ENCODE results near the gene AMHR2. TPM values are rescaled to one million over a fixed set of nuclear protein-coding genes. Genes with fewer than 3 reads are reported as not detected.
A peak's percentile ranks its signal among the peaks of the same experiment; 100 is the strongest.

AMHR2 gene
- total RNA-seq, 1 donor from 2014 or later, result 0.09 TPM

DNA sequence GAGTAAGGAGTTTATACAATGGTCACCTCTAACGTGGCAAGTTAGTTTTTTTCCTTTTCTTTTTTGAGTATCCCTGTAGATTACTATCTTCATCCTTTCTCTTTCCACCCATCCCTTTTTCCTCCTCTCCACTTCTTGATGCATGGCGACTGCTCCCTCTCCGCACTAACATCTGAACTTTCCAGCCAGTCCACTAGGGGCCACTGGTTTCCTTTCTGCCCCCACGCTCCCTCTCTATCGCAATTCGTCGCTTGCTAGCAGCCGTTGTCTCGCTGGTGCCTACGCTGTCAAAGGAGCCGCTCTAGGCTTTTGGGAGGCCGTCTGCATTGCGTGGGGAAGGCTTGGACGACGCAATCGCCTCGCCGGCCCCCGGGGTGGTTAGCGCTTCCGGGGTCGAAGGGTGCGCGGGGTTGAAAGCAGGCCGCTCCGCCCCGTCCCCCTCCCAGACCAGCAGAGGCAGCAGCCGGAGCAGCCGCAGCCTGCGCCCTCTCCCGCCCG is 28.1 kb downstream of the AMHR2 start, which contains the start of gene PCBP2:
TSS of gene PCBP2 (plus strand) at position 442 of the 498 bp plus-strand sequence. CDS start 2,699 bp downstream, outside the sequence.
- peaks cover 50% of the 10 kb centered on the region for H3K36me3 Mint-ChIP-seq (ENCODE audit: low read depth)
- DNase-seq, result peak; percentile 99
- peak within 1 kb of the TSS; percentile 99 for H3K4me3 Mint-ChIP-seq
- no peaks in the 10 kb centered on the region for H3K27me3 Mint-ChIP-seq
- intact Hi-C loops (cut with micrococcal nuclease), result loop anchor here (1.0 to 5.0 kb wide), 6 partner anchors 10 to 444 kb away; partner anchors contain the start of genes EIF4B, PFDN5, PRR13 and TARBP2
- H3K27ac Mint-ChIP-seq, result peak within 1 kb of the TSS; percentile 100
- H3K9me3 Mint-ChIP-seq, result no peaks in the 10 kb centered on the region
- H3K4me1 Mint-ChIP-seq, result peaks cover 36% of the 10 kb centered on the region

DNA sequence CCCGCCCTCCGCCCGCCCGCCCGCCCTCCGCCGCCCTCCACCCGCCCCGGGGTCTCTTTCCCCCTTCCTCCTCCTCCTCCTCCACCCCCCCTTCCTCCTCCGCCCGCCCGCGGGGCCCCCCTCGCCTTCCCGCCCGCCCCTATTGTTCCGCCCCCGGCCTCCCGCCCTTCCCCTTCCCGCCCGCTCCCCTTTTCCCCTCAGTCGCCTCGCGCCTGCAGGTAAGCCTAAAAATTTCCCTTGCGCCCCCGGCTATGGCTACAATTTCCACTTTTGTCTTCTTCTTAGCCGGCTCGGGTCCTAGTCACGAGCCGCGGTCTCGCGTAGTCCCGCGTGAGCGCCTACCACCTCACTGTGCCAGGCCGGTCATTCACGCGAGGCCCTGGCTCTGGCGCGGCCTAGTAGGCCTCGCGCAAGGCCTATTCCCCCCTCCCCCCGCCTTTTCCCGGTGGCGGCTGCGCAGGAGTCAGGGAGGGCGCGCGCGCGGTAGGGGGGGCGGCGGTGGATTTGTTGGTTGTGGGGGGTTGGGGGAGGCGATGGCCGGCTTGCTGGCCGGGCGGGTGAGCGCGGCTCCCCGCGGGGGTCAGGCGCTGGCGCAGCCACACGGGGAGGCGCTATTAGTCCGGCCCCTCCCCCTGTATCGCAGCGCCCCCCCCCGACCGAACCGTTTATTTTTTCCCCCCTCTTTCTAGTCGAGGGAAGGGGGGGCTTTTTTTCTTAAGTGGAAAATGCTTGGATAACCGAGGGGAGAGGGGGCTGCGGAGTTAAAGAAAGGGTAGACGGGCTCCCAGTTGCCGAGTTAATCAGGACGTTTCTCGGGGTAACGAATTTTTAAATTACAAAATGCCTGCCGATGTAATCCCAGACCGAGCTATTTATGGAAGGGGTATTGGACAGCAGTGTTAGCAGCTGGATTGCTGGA is 28.8 kb downstream of the AMHR2 start:
- peak overlapping the region; percentile 100 for H3K27ac Mint-ChIP-seq

GRCh38 chr12:53453953-53454640 is 30.4 kb downstream of the AMHR2 start:
- intact Hi-C loops (cut with micrococcal nuclease), result loop anchor here (2.0 to 5.0 kb wide), 3 partner anchors 47 to 447 kb away; partner anchors contain the start of genes EIF4B and TARBP2
- peak overlapping the region; percentile 69 for H3K27ac Mint-ChIP-seq
- no peaks in the 10 kb centered on the region for H3K27me3 Mint-ChIP-seq
- H3K9me3 Mint-ChIP-seq, result no peaks in the 10 kb centered on the region
- H3K36me3 Mint-ChIP-seq (ENCODE audit: low read depth), result peaks cover 56% of the 10 kb centered on the region
- peak overlapping the region; percentile 99 for H3K4me3 Mint-ChIP-seq
- DNase-seq, result no peak
- H3K4me1 Mint-ChIP-seq, result peaks cover 35% of the 10 kb centered on the region

More for the DNA sequence above, 28.8 kb downstream of the AMHR2 start:
- no peaks in the 10 kb centered on the region for H3K27me3 Mint-ChIP-seq
- H3K4me1 Mint-ChIP-seq, result peaks cover 36% of the 10 kb centered on the region
- peak overlapping the region; percentile 99 for H3K4me3 Mint-ChIP-seq
- peak; percentile 92 for DNase-seq
- H3K36me3 Mint-ChIP-seq (ENCODE audit: low read depth), result peaks cover 53% of the 10 kb centered on the region
- H3K9me3 Mint-ChIP-seq, result no peaks in the 10 kb centered on the region
- intact Hi-C loops (cut with micrococcal nuclease), result loop anchor here (1.0 to 5.0 kb wide), 4 partner anchors 48 to 445 kb away; partner anchors contain the start of genes EIF4B, PFDN5 and TARBP2

DNA sequence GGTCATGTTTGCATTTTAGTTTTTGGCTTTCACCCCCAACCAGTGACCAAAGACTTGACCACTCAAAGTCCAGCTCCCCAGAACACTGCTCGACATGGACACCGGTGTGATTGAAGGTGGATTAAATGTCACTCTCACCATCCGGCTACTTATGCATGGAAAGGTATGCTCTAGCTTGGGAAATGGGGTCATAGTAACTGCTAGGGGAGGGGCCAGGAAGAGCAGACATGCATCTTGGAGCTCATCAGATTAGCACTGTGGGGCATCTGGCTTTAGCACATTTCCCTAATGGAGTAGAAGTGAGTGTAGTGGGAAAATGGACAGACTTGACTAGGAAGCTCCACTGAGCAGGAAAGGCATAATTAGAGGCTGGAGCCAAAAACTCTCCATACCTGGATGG is 31.1 kb downstream of the AMHR2 start:
- no peaks in the 10 kb centered on the region for H3K27me3 Mint-ChIP-seq
- intact Hi-C loops (cut with micrococcal nuclease), result loop anchor here (5.0 kb wide), 2 partner anchors 237 to 447 kb away; partner anchors contain the start of gene EIF4B
- peaks cover 37% of the 10 kb centered on the region for H3K4me1 Mint-ChIP-seq
- DNase-seq, result no peak
- peaks cover 59% of the 10 kb centered on the region for H3K36me3 Mint-ChIP-seq (ENCODE audit: low read depth)
- peak overlapping the region; percentile 69 for H3K27ac Mint-ChIP-seq
- H3K4me3 Mint-ChIP-seq, result peak overlapping the region; percentile 99
- H3K9me3 Mint-ChIP-seq, result no peaks in the 10 kb centered on the region

- no peak for DNase-seq
- Mint-ChIP-seq H3K9me3 (no peaks in the 10 kb centered on the region), H3K27ac (no peak overlapping the region), H3K4me1 (peaks cover 44% of the 10 kb centered on the region), H3K36me3 (ENCODE audit: low read depth) (peaks cover 79% of the 10 kb centered on the region), H3K4me3 (no peak overlapping the region), H3K27me3 (no peaks in the 10 kb centered on the region)
- intact Hi-C loops (cut with micrococcal nuclease), result no loop called here
Observed at GRCh38 chr12:53456654-53457366, 33.2 kb downstream of the AMHR2 start.

GRCh38 chr12:53459097-53459496 is 35.4 kb downstream of the AMHR2 start:
- Mint-ChIP-seq H3K36me3 (ENCODE audit: low read depth) (peaks cover 84% of the 10 kb centered on the region), H3K9me3 (no peaks in the 10 kb centered on the region), H3K27me3 (no peaks in the 10 kb centered on the region), H3K27ac (no peak overlapping the region), H3K4me1 (peaks cover 39% of the 10 kb centered on the region), H3K4me3 (no peak overlapping the region)
- DNase-seq, result no peak
- intact Hi-C loops (cut with micrococcal nuclease), result loop anchor here (2.0 kb wide), 1 partner anchor 14 kb away; no protein-coding TSS in a partner anchor

DNA sequence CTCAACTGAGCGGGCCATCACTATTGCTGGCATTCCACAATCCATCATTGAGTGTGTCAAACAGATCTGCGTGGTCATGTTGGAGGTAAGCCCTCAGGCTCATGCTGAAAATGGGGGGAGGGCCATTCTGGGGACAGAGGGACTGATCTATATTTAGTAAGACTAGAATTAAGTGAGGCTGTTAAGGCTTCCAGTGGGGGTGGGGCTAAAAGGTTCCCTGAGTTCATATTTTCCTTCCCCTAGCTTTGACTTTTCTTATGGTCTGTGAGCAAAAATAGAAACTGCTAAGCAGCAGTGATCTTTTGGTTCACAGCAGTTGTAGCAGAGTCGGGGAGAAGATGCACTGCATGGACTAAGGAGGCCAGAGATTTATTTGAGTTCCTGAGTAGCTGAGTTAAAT is 37.4 kb downstream of the AMHR2 start:
- no peak for DNase-seq
- Mint-ChIP-seq H3K4me3 (no peak overlapping the region), H3K4me1 (peaks cover 30% of the 10 kb centered on the region), H3K36me3 (ENCODE audit: low read depth) (peaks cover 83% of the 10 kb centered on the region), H3K27ac (no peak overlapping the region), H3K9me3 (no peaks in the 10 kb centered on the region), H3K27me3 (no peaks in the 10 kb centered on the region)
- intact Hi-C loops (cut with micrococcal nuclease), result no loop called here

- intact Hi-C loops (cut with micrococcal nuclease), result no loop called here
- no peaks in the 10 kb centered on the region for H3K9me3 Mint-ChIP-seq
- H3K4me1 Mint-ChIP-seq, result peaks cover 30% of the 10 kb centered on the region
- H3K27me3 Mint-ChIP-seq, result no peaks in the 10 kb centered on the region
- H3K27ac Mint-ChIP-seq, result no peak overlapping the region
- no peak for DNase-seq
- no peak overlapping the region for H3K4me3 Mint-ChIP-seq
- peaks cover 84% of the 10 kb centered on the region for H3K36me3 Mint-ChIP-seq (ENCODE audit: low read depth)
Observed at GRCh38 chr12:53461591-53461990, 37.9 kb downstream of the AMHR2 start.

DNA sequence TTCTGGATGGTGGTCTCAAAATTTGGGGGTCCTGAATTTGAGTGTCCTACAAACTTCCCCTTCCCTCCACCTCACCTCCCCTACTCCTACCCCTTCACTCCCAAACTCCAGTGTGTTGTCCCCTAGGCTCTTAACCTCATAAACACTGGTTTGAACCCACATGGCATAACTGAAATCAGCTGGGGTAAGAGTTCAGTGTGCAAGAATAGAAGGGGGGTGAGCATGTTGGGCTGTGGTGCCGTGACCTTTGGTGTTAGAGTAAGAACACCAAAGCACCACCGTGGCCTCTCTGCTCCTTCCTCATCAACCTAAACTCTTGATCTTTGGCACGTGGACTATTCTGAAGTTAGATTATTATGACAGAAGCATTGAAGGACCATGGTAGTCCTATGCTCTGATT is 39.3 kb downstream of the AMHR2 start:
- peaks cover 92% of the 10 kb centered on the region for H3K36me3 Mint-ChIP-seq (ENCODE audit: low read depth)
- DNase-seq, result no peak
- H3K4me3 Mint-ChIP-seq, result no peak overlapping the region
- no peaks in the 10 kb centered on the region for H3K27me3 Mint-ChIP-seq
- peaks cover 30% of the 10 kb centered on the region for H3K4me1 Mint-ChIP-seq
- H3K9me3 Mint-ChIP-seq, result no peaks in the 10 kb centered on the region
- intact Hi-C loops (cut with micrococcal nuclease), result no loop called here
- H3K27ac Mint-ChIP-seq, result no peak overlapping the region

DNA sequence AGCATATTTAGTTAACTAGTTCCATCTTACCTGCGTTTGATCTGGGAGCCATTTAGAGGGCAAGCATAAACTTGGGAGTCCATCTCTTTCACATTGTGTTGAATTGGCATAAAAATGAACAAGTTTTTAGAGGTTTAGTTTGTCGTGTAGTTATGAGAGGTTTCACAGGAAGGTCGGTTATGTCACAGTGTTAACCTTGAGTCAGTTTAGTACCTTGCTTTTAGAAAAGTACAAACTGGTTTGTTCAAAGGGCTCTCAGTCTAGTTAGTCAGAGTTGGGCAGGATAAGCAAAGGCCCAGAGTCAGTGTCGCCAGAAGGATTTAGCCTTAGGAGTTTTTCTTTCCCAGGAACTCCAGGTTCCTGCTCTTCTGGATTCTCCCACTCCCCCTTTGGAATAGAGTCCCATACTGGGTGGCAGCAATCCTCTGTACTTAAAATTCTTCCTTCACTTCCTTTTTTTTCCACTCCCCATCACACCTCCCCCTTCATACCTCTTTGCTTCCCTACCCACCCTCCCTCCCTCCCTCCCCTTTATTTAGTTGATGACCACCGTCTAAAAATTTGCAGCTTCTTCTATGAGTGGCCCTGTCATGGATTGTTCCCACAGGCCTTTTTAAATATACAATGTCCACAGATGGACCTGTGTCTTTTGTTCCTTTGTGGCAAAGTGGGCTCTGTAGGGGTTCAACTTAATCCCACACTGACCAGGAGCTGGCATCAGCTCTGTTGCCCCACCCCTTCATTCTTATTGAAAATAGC is 40.3 kb downstream of the AMHR2 start:
- DNase-seq, result no peak
- Mint-ChIP-seq H3K4me1 (peaks cover 30% of the 10 kb centered on the region), H3K9me3 (no peaks in the 10 kb centered on the region), H3K36me3 (ENCODE audit: low read depth) (peaks cover 93% of the 10 kb centered on the region), H3K4me3 (no peak overlapping the region), H3K27me3 (no peaks in the 10 kb centered on the region), H3K27ac (no peak overlapping the region)
- intact Hi-C loops (cut with micrococcal nuclease), result no loop called here

DNA sequence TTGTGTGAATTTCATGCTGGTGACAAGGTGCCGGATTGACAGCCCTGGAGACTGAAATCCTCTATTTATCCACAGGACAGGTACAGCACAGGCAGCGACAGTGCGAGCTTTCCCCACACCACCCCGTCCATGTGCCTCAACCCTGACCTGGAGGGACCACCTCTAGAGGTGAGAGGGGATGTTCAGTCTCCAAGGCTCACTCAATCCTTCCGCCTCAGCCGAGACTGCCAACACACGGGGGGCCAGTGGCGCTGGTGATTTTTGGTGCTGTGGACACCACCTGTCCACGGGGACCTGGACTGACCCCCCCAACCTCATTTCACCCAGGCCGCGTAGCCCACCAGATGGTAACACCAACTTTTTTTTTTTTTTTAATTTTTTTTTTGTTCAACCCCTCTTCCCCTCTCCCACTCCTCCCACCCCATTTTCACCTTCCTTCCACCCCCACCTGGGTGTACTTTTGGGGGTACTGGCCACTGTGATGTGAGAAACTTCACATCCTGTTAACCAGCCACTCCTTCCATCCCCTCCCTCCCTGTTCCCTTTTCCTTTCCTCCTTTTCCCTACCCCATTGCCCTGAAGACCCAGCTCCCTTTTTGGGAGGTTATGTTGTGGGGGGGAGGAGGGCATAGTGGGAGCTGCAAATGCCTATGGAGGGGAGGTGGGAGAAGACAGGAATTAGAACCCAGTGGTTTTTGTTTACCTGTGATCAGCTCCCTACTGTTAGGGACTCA is 41.2 kb downstream of the AMHR2 start:
- Mint-ChIP-seq H3K36me3 (ENCODE audit: low read depth) (peaks cover 89% of the 10 kb centered on the region), H3K4me1 (peaks cover 25% of the 10 kb centered on the region), H3K27me3 (no peaks in the 10 kb centered on the region), H3K27ac (no peak overlapping the region), H3K9me3 (no peaks in the 10 kb centered on the region), H3K4me3 (no peak overlapping the region)
- intact Hi-C loops (cut with micrococcal nuclease), result no loop called here
- DNase-seq, result no peak

DNA sequence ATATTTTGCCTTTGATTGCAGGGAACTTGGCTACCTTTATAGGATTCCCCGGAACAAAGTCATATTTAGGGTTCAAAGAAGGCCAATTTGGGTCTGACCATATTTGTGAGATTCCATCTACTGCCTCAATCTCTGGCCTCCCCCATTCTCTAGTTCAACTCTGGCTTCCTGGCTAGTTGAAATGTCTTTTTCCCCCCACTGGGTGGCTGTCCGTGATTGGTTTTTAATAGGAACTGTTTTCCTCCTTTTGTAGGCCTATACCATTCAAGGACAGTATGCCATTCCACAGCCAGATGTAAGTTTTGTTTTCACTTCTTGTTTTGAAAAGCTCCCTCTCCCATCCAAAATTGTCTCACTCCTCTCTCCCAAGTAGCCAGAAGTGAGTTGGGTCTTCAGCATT is 42.0 kb downstream of the AMHR2 start:
- H3K4me3 Mint-ChIP-seq, result no peak overlapping the region
- H3K4me1 Mint-ChIP-seq, result peaks cover 19% of the 10 kb centered on the region
- no peaks in the 10 kb centered on the region for H3K27me3 Mint-ChIP-seq
- no peaks in the 10 kb centered on the region for H3K9me3 Mint-ChIP-seq
- intact Hi-C loops (cut with micrococcal nuclease), result no loop called here
- peaks cover 85% of the 10 kb centered on the region for H3K36me3 Mint-ChIP-seq (ENCODE audit: low read depth)
- no peak overlapping the region for H3K27ac Mint-ChIP-seq
- no peak for DNase-seq

All from activated CD4-positive, alpha-beta T cell treated with anti-CD3 and anti-CD28 coated beads, Interleukin-2, amount 10 ng/mL, durations not matched to agents 24 days and 14 days (primary cell).